HG03066 (cell line): ENCODE results near the gene BCL3.
"Not testable (repeated sequence)": the region's sequence is repeated elsewhere in the genome, so short reads cannot be mapped to it uniquely, and the experiment has no call there.

ENCODE experiments used
- ATAC-seq: cut with Tn5 transposase; IDR thresholded peaks from one replicate; pipeline ENCODE4 v1.9.1; 2021; ENCODE audit warnings: low read depth; ENCODE audit not compliant: unreplicated experiment

Gene BCL3

GRCh38 chr19:44757057-44757734, 8.7 kb downstream of the BCL3 start:
- ATAC-seq: no peak

- no peak for ATAC-seq
These were observed 9.4 kb downstream of the BCL3 start for GRCh38 chr19:44757735-44758505.

GRCh38 chr19:44758596-44758995, 10.1 kb downstream of the BCL3 start:
- no peak for ATAC-seq

GRCh38 chr19:44759083-44759804, 10.7 kb downstream of the BCL3 start:
- no peak for ATAC-seq

GRCh38 chr19:44762038-44762437, 13.5 kb downstream of the BCL3 start:
- no peak for ATAC-seq

- ATAC-seq: no peak
These were observed 16.8 kb downstream of the BCL3 start for GRCh38 chr19:44765033-44765948.

GRCh38 chr19:44765949-44766335, 17.4 kb downstream of the BCL3 start:
- no peak for ATAC-seq

GRCh38 chr19:44767295-44768180, 19.0 kb downstream of the BCL3 start:
- no peak for ATAC-seq

GRCh38 chr19:44770550-44771257, 22.2 kb downstream of the BCL3 start:
- ATAC-seq: peak; percentile 82

GRCh38 chr19:44772144-44772543, 23.6 kb downstream of the BCL3 start:
- not testable (repeated sequence) for ATAC-seq

GRCh38 chr19:44772959-44773358, 24.5 kb downstream of the BCL3 start:
- no peak for ATAC-seq

- no peak for ATAC-seq
These were observed 27.2 kb downstream of the BCL3 start for GRCh38 chr19:44775676-44776240.

GRCh38 chr19:44776402-44777096, 28.0 kb downstream of the BCL3 start:
- ATAC-seq: no peak

- no peak for ATAC-seq
These were observed 29.3 kb downstream of the BCL3 start, which contains the start of gene CBLC for GRCh38 chr19:44777715-44778347. CBLC (plus strand) TSS chr19:44777890; CDS start chr19:44777932, 42 bp downstream.

- ATAC-seq: no peak
These were observed 30.6 kb downstream of the BCL3 start for GRCh38 chr19:44779150-44779549.

- not testable (repeated sequence) for ATAC-seq
These were observed 33.2 kb downstream of the BCL3 start for GRCh38 chr19:44781694-44782093.

- ATAC-seq: no peak
These were observed 34.2 kb downstream of the BCL3 start for GRCh38 chr19:44782729-44783128.
